IMR-90 (cell line): ENCODE data around the gene CLIC2. TPM values are rescaled to one million over a fixed set of nuclear protein-coding genes. Genes with fewer than 3 reads are reported as not detected.

Source experiments
- ATAC-seq: fragments of 200-7000 bp; cut with Tn5 transposase; 2 replicates; pipeline ENCODE4 v1.9.1; 2020; ENCODE audit warnings: low read depth, mild to moderate bottlenecking, moderate library complexity
- BruUV-seq: library from RNA; stranded (reverse); fragments of 400-500 nt; replicated peaks from 2 replicates; lab custom pipeline; 2021; lab: Mats Ljungman, UMichigan
- CTCF ChIA-PET: fragments of 300-600 bp; formaldehyde crosslinking; extraction: SDS; loops from one replicate; lab custom pipeline; 2021; ENCODE audit warnings: antibody characterized with exemption; lab: Yijun Ruan, JAX
- POLR2A ChIA-PET: fragments of 300-600 bp; sonication (Branson Sonifier 250); formaldehyde crosslinking; loops from one replicate; lab custom pipeline; 2022; ENCODE audit warnings: antibody characterized with exemption; ENCODE audit not compliant: unreplicated experiment; lab: Charles Lee
- DNase-seq: peaks from one replicate; pipeline ENCODE4 v3.0.0; 2013
- H2AFZ ChIP-seq: replicated peaks from 2 replicates; pipeline ENCODE3; 2013; ENCODE audit warnings: low read length, mild to moderate bottlenecking; ENCODE audit not compliant: poor library complexity
- H2AK5ac ChIP-seq: 2 replicates; pipeline ENCODE4 v1.6.1; 2013; ENCODE audit warnings: low read depth, low read length, inconsistent platforms
- H2AK9ac ChIP-seq: replicated peaks from 2 replicates; pipeline ENCODE3; 2013; ENCODE audit warnings: mild to moderate bottlenecking, low read depth, low read length, moderate library complexity; ENCODE audit not compliant: poor library complexity
- H2BK120ac ChIP-seq: 2 replicates; pipeline ENCODE4 v1.6.1; 2013; ENCODE audit warnings: low read depth, low read length, inconsistent platforms
- H2BK15ac ChIP-seq: 3 replicates; pipeline ENCODE4 v1.6.1; 2013; ENCODE audit warnings: low read depth, low read length, inconsistent platforms
- H2BK20ac ChIP-seq: 2 replicates; pipeline ENCODE4 v1.6.1; 2013; ENCODE audit warnings: low read depth, mild to moderate bottlenecking, inconsistent platforms, low read length, moderate library complexity
- H2BK5ac ChIP-seq: 2 replicates; pipeline ENCODE4 v1.6.1; 2013; ENCODE audit warnings: mild to moderate bottlenecking, low read depth, low read length, inconsistent platforms; ENCODE audit not compliant: poor library complexity, severe bottlenecking
- H3K14ac ChIP-seq: replicated peaks from 2 replicates; pipeline ENCODE4 v1.6.1; 2013; ENCODE audit warnings: low read depth, low read length, inconsistent platforms
- H3K18ac ChIP-seq: 2 replicates; pipeline ENCODE4 v1.6.1; 2013; ENCODE audit warnings: low read depth, low read length, control low read depth
- H3K23ac ChIP-seq: 2 replicates; pipeline ENCODE4 v1.6.1; 2013; ENCODE audit warnings: low read depth, low read length, inconsistent platforms
- H3K27ac ChIP-seq: 2 replicates; pipeline ENCODE4 v1.5.1; 2013; ENCODE audit warnings: mild to moderate bottlenecking, control low read depth, low read length; ENCODE audit not compliant: insufficient read depth
- H3K27me3 ChIP-seq: 2 replicates; pipeline ENCODE4 v1.6.1; 2013; ENCODE audit warnings: low read length; ENCODE audit not compliant: control insufficient read depth, insufficient read depth
- H3K36me3 ChIP-seq: 2 replicates; pipeline ENCODE4 v1.6.1; 2013; ENCODE audit warnings: low read length, mixed read lengths; ENCODE audit not compliant: control insufficient read depth, insufficient read depth
- H3K4ac ChIP-seq: 2 replicates; pipeline ENCODE4 v1.6.1; 2013; ENCODE audit warnings: low read depth, low read length, inconsistent platforms
- H3K4me1 ChIP-seq: 2 replicates; pipeline ENCODE4 v1.6.1; 2013; ENCODE audit warnings: low read length, mixed read lengths; ENCODE audit not compliant: control insufficient read depth, insufficient read depth
- H3K4me2 ChIP-seq: 2 replicates; pipeline ENCODE4 v1.6.1; 2013; ENCODE audit warnings: low read depth, mild to moderate bottlenecking, control low read depth, low read length, moderate library complexity
- H3K4me3 ChIP-seq: 2 replicates; pipeline ENCODE4 v1.5.1; 2013; ENCODE audit warnings: low read depth, mild to moderate bottlenecking, control low read depth, low read length, moderate library complexity; ENCODE audit not compliant: insufficient read depth
- H3K56ac ChIP-seq: 2 replicates; pipeline ENCODE4 v1.6.1; 2013; ENCODE audit warnings: low read length, inconsistent platforms; ENCODE audit not compliant: insufficient read depth; ENCODE audit errors: extremely low read depth
- H3K79me1 ChIP-seq, 2 experiments: 2 replicates each; pipeline ENCODE4 v1.6.1; 2013; ENCODE audit warnings: low read length in 2 of 2, inconsistent platforms in 1 of 2, low read depth in 1 of 2
- H3K9ac ChIP-seq: 2 replicates; pipeline ENCODE4 v1.6.1; 2013; ENCODE audit warnings: low read depth, low read length, control low read depth
- H3K9me1 ChIP-seq: 2 replicates; pipeline ENCODE4 v1.6.1; 2013; ENCODE audit warnings: low read length, inconsistent platforms; ENCODE audit not compliant: insufficient read depth
- H3K9me3 ChIP-seq: 2 replicates; pipeline ENCODE4 v1.6.1; 2013; ENCODE audit warnings: low read length; ENCODE audit not compliant: control insufficient read depth, insufficient read depth
- H4K20me1 ChIP-seq: 2 replicates; pipeline ENCODE4 v1.6.1; 2013; ENCODE audit warnings: low read length, inconsistent platforms; ENCODE audit not compliant: insufficient read depth
- H4K5ac ChIP-seq: 2 replicates; pipeline ENCODE4 v1.6.1; 2013; ENCODE audit warnings: mild to moderate bottlenecking, low read depth, low read length, control low read depth
- H4K8ac ChIP-seq, 2 experiments: 2 replicates each; pipeline ENCODE4 v1.6.1; 2013; ENCODE audit warnings: low read depth in 2 of 2, low read length in 2 of 2, control low read depth in 1 of 2, inconsistent platforms in 1 of 2
- H4K91ac ChIP-seq: 2 replicates; pipeline ENCODE4 v1.6.1; 2013; ENCODE audit warnings: low read depth, low read length, inconsistent platforms; ENCODE audit not compliant: insufficient read depth
- BHLHE40 ChIP-seq: fragments of 150-350 bp; IDR thresholded peaks from 2 replicates; pipeline ENCODE4 v1.6.1; 2016; ENCODE audit warnings: mild to moderate bottlenecking, low read depth, low read length
- CEBPB ChIP-seq: IDR thresholded peaks from 2 replicates; pipeline ENCODE4 v1.6.1; 2012; ENCODE audit warnings: low read depth, low read length, improper control_type of control experiment
- CHD1 ChIP-seq: IDR thresholded peaks from 2 replicates; pipeline ENCODE4 v1.6.1; 2012; ENCODE audit warnings: low read depth, low read length, improper control_type of control experiment
- ELK1 ChIP-seq: fragments of 150-350 bp; IDR thresholded peaks from 2 replicates; pipeline ENCODE4 v1.6.1; 2016; ENCODE audit warnings: low read depth, mild to moderate bottlenecking, low read length, moderate library complexity, borderline replicate concordance
- FOS ChIP-seq: fragments of 150-350 bp; IDR thresholded peaks from 2 replicates; pipeline ENCODE4 v1.6.1; 2016; ENCODE audit warnings: low read depth, low read length
- MAFK ChIP-seq: IDR thresholded peaks from 2 replicates; pipeline ENCODE4 v1.6.1; 2012; ENCODE audit warnings: low read depth, low read length, improper control_type of control experiment
- MAZ ChIP-seq: IDR thresholded peaks from 2 replicates; pipeline ENCODE4 v1.6.1; 2012; ENCODE audit warnings: low read depth, mild to moderate bottlenecking, low read length, improper control_type of control experiment, moderate library complexity, borderline replicate concordance
- MXI1 ChIP-seq: IDR thresholded peaks from 2 replicates; pipeline ENCODE4 v1.6.1; 2012; ENCODE audit warnings: low read depth, mild to moderate bottlenecking, low read length, moderate library complexity, borderline replicate concordance
- NFE2L2 ChIP-seq: fragments of 150-350 bp; IDR thresholded peaks from 2 replicates; pipeline ENCODE4 v1.6.1; 2016; ENCODE audit warnings: low read depth, mild to moderate bottlenecking, low read length
- POLR2A ChIP-seq: IDR thresholded peaks from 2 replicates; pipeline ENCODE4 v1.6.1; 2012; ENCODE audit warnings: mild to moderate bottlenecking, low read depth, low read length
- RAD21 ChIP-seq: IDR thresholded peaks from 2 replicates; pipeline ENCODE4 v1.6.1; 2012; ENCODE audit warnings: low read length, improper control_type of control experiment
- RCOR1 ChIP-seq: IDR thresholded peaks from 2 replicates; pipeline ENCODE4 v1.6.1; 2012; ENCODE audit warnings: mild to moderate bottlenecking, low read length, improper control_type of control experiment; ENCODE audit not compliant: insufficient replicate concordance
- RFX5 ChIP-seq: IDR thresholded peaks from 2 replicates; pipeline ENCODE4 v1.8.0; 2012; ENCODE audit warnings: low read depth, mild to moderate bottlenecking, low read length, moderate library complexity
- SMC3 ChIP-seq: fragments of 150-350 bp; IDR thresholded peaks from 2 replicates; pipeline ENCODE4 v1.6.1; 2016; ENCODE audit warnings: low read depth, mild to moderate bottlenecking, antibody characterized with exemption, low read length, moderate library complexity
- WGBS, 2 experiments: methylation state at CpG; one replicate each; pipeline versions ENCODE4 v1.1.5 to v1.1.7; 2013; ENCODE audit warnings: missing lambda C conversion rate in 2 of 2; ENCODE audit not compliant: insufficient read length in 1 of 2; ENCODE audit errors: extremely low coverage in 2 of 2; 5-methylcytosine and 5-hydroxymethylcytosine counted together
- dilution Hi-C: fragments of 300-500 bp; cut with HindIII; formaldehyde crosslinking; loops from one replicate; pipeline ENCODE4 v1.14.3; 2018; ENCODE audit warnings: low sequenced_read_pairs; ENCODE audit not compliant: unreplicated experiment
- in situ Hi-C: fragments of 300-500 bp; cut with MboI; formaldehyde crosslinking; loops from 3 replicates; pipeline ENCODE4 v1.14.3; 2019; ENCODE audit warnings: low sequenced_read_pairs, inconsistent platforms, mixed read lengths
- intact Hi-C: fragments of 100-400 bp; cut with micrococcal nuclease; formaldehyde crosslinking; loops from 2 replicates; pipeline ENCODE4 v1.10.0; 2022
- polyA plus RNA-seq, 3 experiments: library from polyadenylated mRNA; depleted of rRNA; stranded (reverse); fragments of >200 nt; gene quantifications; 2 replicates each; pipeline ENCODE4 v1.2.3, GENCODE V29; 2012; ENCODE audit warnings: low replicate concordance in 1 of 3
- total RNA-seq: library from RNA; depleted of rRNA; stranded (reverse); fragments of >200 nt; gene quantifications from 2 replicates; pipeline ENCODE4 v1.2.3, GENCODE V29; 2012
- TF ChIP-seq, protein P1 (sequence below): fragments of 150-350 bp; IDR thresholded peaks from 2 replicates; pipeline ENCODE4 v1.6.1; 2017; ENCODE audit warnings: mild to moderate bottlenecking, antibody characterized with exemption, low read length, low read depth
- TF ChIP-seq, protein P2 (sequence below): conservative IDR thresholded peaks from 2 replicates; pipeline ENCODE4 v1.5.1; 2012; ENCODE audit warnings: mild to moderate bottlenecking, low read depth, low read length, improper control_type of control experiment

The CLIC2 gene
- total and polyA plus RNA-seq, 2 of the 4 experiments (the other 2 are of a cell fraction): 0.07 to 0.18 TPM

DNA sequence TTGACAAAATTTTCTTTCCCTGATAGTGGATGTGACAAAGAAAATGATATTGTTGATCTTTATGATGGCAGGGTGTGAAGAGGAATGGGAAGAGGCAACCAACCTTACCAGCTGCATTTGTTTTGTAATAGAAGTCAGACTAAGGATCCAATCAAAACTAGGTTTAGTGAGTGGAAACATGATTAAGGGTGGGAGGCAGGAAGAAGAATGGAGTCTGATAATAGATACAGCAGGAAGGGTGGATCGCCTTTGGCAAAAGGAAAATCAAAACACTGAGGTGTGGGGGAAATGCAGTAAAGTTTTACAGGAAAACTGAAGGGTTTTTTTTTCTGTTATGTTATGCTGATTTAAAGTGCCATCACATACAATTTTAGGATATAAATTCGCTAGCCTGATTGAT lies 3.4 kb downstream of the CLIC2 start:
- no peak overlapping the region for H3K4ac ChIP-seq
- no peak overlapping the region for H3K14ac ChIP-seq
- no peaks in the 10 kb centered on the region for H3K9me3 ChIP-seq
- DNase-seq (no peak), ATAC-seq (no peak)
- no peak overlapping the region for H2BK5ac ChIP-seq
- H3K23ac ChIP-seq: no peak overlapping the region
- no peaks in the 10 kb centered on the region for H3K9me1 ChIP-seq
- H3K9ac ChIP-seq: no peak overlapping the region
- H3K36me3 ChIP-seq: no peaks in the 10 kb centered on the region
- H2AK9ac ChIP-seq: no peak overlapping the region
- H3K56ac ChIP-seq: no peak overlapping the region
- H2AFZ ChIP-seq: no peak overlapping the region
- H3K18ac ChIP-seq: no peak overlapping the region
- TF ChIP-seq RFX5 (no peak), CEBPB (no peak), POLR2A (no peak), RCOR1 (no peak), CHD1 (no peak), RAD21 (no peak), NFE2L2 (no peak), MXI1 (no peak), MAZ (no peak), SMC3 (no peak), MAFK (no peak), ELK1 (no peak), FOS (no peak), BHLHE40 (no peak)
- TF ChIP-seq, protein P1, sequence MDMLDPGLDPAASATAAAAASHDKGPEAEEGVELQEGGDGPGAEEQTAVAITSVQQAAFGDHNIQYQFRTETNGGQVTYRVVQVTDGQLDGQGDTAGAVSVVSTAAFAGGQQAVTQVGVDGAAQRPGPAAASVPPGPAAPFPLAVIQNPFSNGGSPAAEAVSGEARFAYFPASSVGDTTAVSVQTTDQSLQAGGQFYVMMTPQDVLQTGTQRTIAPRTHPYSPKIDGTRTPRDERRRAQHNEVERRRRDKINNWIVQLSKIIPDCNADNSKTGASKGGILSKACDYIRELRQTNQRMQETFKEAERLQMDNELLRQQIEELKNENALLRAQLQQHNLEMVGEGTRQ: no peak
- TF ChIP-seq, protein P2, sequence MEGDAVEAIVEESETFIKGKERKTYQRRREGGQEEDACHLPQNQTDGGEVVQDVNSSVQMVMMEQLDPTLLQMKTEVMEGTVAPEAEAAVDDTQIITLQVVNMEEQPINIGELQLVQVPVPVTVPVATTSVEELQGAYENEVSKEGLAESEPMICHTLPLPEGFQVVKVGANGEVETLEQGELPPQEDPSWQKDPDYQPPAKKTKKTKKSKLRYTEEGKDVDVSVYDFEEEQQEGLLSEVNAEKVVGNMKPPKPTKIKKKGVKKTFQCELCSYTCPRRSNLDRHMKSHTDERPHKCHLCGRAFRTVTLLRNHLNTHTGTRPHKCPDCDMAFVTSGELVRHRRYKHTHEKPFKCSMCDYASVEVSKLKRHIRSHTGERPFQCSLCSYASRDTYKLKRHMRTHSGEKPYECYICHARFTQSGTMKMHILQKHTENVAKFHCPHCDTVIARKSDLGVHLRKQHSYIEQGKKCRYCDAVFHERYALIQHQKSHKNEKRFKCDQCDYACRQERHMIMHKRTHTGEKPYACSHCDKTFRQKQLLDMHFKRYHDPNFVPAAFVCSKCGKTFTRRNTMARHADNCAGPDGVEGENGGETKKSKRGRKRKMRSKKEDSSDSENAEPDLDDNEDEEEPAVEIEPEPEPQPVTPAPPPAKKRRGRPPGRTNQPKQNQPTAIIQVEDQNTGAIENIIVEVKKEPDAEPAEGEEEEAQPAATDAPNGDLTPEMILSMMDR: no peak
- no peak overlapping the region for H2BK20ac ChIP-seq
- POLR2A ChIA-PET: no interaction called here
- no peak overlapping the region for H3K27ac ChIP-seq
- no TSS peak for BruUV-seq
- in situ Hi-C loops: no loop called here
- no peaks in the 10 kb centered on the region for H3K27me3 ChIP-seq
- intact Hi-C loops: no loop called here
- H4K20me1 ChIP-seq: no peaks in the 10 kb centered on the region
- H3K4me3 ChIP-seq: no peak overlapping the region
- H4K8ac ChIP-seq: no peak overlapping the region
- no peaks in the 10 kb centered on the region for H3K4me1 ChIP-seq
- no peak overlapping the region for H4K91ac ChIP-seq
- H2BK120ac ChIP-seq: no peak overlapping the region
- dilution Hi-C loops: no loop called here
- H3K79me1 ChIP-seq: no peaks in the 10 kb centered on the region
- no peak overlapping the region for H2AK5ac ChIP-seq
- 0% methylated on average over 1 of the region's 2 CpGs; no CpG with 5 or more reads in 1 of the 2 experiments for WGBS, 2 experiments
- H3K4me2 ChIP-seq: no peak overlapping the region
- CTCF ChIA-PET: no interaction called here
- H2BK15ac ChIP-seq: no peak overlapping the region
- H4K5ac ChIP-seq: no peak overlapping the region
